Suppressor macrophage treated with lipopolysaccharide for 4 hours (primary cell): Measurements from ENCODE around the gene SLC38A1.
"Not testable (repeated sequence)": the region's sequence is repeated elsewhere in the genome, so short reads cannot be mapped to it uniquely, and the experiment has no call there.

Experiments
- DNase-seq: peaks from one replicate; pipeline ENCODE4 v3.0.0-alpha.2; 2020

Gene SLC38A1

GRCh38 chr12:46263140-46264016 lies 5.5 kb downstream of the SLC38A1 start:
- DNase-seq, result no peak

GRCh38 chr12:46261646-46262045 lies 7.2 kb downstream of the SLC38A1 start:
- no peak for DNase-seq

DNA sequence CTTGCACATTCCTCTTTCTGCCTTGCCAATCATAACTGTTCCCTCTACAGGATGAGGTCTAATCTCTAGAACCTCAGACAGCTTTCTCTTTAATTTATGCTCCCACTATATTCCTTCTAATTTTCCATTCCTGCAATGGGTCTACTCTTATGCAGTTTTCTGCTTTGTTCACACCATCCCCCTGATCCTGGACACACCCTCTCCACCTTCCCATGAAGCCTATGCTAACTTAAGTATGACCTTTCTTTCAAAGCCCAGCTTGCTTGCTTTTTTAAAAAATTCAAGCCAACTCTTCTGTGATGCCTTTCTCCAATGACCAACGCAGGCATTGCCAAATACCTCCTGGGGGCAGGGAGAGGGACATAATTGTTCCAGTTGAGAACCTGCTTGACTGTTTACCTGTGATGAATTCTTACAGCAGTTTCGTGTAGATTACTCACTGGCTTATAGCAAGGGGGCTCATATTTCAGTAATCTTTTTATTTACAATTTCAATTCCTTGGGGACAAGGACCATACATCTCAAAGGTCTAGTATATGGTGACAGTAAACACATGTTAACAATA lies 7.8 kb downstream of the SLC38A1 start:
- DNase-seq, result no peak

GRCh38 chr12:46260124-46260912 lies 8.5 kb downstream of the SLC38A1 start:
- DNase-seq, result no peak

- no peak for DNase-seq
These were observed 9.1 kb downstream of the SLC38A1 start for GRCh38 chr12:46259713-46260112.

DNA sequence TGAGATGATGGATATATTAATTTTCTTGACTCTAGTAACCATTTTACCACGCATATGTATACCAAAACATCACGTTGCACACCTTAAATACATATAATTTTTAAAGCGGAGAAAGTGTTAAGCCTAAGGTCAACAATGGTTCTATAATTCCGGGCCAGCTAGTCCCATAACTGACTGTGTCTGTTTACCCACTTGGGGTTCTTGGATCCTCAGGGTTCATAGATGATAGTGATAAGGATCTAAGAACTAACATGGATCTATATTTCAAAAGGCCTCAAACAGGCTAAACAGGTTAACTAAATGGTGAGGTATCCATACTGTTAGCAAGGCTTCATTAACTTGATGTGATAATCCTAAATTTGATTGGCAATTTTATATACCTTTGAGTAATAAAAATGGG lies 9.8 kb downstream of the SLC38A1 start:
- DNase-seq, result no peak

- no peak for DNase-seq
These were observed 10.7 kb downstream of the SLC38A1 start for GRCh38 chr12:46258129-46258528.

DNA sequence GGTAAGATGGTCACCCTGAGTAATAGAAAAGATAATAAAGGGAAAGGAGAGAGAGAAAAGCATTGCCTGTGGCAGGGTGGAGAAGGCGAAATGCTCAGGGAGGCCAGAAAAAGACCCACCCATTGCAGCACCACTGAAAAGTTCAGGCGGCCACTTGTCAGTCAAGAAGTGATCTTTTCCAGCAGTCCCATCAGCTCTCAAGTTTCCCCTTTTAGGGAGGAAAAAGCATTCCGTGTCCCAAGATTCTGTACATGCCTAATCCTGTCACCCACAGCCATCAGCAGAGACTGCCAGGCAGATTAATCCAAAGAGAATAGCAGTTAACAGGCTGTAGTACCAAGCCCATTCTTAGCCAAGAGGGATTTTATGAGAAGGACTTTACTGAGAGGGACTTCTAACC lies 11.9 kb downstream of the SLC38A1 start:
- DNase-seq, result no peak

DNA sequence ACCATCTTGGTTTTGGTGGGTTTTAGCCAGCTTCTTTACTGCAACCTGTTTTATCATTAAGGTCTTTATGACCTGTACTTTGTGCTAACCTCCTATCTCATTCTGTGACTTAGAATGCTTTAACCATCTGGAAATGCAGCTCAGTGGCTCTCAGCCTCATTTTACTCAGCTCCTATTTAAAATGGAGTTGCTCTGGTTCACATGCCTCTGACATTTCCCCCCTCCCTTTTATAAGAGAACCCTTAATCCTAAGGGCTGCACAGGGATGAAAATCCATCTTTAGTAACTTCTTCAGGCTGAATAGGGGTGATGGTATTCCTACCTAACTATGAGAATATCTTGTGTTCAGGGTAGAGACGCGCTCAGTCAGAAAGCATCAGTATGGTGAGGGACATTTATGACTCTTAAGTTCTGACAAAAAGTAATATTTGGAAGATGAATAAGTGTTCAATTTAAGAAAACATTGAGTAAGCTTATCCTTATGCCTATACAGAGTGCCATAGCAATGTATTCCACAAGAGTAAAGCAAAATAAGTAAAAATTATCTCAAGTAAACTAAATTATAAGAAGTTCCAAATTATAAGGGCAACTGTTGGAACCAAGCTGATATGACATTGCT lies 15.2 kb downstream of the SLC38A1 start:
- no peak for DNase-seq

DNA sequence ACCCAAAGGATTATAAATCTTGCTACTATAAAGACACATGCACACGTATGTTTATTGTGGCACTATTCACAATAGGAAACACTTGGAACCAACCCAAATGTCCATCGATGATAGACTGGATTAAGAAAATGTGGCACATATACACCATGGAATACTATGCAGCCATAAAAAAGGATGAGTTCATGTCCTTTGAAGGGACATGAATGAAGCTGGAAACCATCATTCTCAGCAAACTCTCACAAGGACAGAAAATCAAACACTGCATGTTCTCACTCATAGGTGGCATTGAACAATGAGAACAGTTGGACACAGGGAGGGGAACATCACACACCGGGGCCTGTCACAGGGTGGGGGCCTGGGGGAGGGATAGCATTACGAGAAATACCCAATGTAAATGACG lies 16.8 kb downstream of the SLC38A1 start:
- DNase-seq, result not testable (repeated sequence)

DNA sequence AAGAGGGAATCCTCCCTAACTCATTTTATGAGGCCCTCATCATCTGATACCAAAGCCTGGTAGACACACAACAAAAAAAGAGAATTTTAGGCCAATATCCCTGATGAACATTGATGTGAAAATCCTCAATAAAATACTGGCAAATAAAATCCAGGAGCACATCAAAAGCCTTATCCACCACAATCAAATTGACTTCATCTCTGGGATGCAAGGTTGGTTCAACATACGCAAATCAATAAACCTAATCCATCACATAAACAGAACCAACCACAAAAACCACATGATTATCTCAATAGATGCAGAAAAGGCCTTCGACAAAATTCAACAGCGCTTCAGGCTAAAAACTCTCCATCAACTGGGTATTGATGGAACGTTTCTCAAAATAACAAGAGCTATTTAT lies 18.9 kb downstream of the SLC38A1 start:
- DNase-seq, result not testable (repeated sequence)

- no peak for DNase-seq
These were observed 22.7 kb downstream of the SLC38A1 start for GRCh38 chr12:46246021-46246700.

GRCh38 chr12:46244997-46245396 lies 23.8 kb downstream of the SLC38A1 start:
- DNase-seq, result no peak

DNA sequence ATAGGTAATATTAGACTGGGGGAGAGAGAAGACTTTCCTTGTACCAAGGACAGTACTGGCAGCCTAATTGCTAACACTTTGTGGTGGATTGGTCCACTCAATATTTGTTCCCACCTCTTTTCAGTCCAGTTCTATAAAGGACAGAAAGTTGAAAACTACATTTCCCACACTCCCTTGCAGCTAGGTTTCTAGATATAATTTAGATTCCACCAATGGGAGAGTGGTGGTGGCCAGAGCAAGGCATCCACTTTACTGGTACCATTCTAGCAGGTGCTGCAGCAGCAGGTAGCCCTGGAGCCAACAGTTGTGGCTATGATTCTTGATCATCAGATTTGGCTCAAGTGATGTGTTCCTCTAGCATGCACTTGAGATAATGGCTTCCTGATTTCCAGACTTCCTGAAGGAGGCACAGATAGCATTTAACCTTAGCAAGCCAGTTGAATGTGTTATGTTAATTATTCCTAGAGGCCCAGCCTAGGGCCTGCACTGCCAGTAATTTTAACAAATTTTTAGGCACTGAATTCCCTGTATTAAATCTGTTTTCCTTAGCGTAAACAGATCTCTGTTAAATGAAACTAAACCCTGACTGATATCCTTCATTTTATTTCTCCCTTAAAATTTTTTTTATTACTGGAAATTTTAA lies 24.4 kb downstream of the SLC38A1 start:
- no peak for DNase-seq

DNA sequence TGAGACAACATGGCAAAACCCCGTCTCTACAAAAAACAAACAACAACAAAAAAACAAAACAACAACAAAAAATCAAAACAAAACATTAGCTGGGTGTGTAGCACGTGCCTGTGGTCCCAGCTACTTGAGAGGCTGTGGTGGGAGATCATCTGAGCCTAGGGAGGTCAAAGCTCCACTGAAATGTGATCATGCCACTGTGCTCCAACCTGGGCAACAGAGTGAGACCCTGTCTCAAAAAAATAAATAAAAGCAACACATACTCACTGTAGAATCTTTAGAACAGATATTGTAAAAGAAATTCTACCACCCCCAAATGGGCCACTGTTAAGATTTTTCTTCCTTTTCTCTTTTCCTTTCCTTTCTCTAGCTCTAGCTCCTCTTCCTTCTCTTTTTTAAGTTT lies 26.3 kb downstream of the SLC38A1 start:
- DNase-seq, result no peak

DNA sequence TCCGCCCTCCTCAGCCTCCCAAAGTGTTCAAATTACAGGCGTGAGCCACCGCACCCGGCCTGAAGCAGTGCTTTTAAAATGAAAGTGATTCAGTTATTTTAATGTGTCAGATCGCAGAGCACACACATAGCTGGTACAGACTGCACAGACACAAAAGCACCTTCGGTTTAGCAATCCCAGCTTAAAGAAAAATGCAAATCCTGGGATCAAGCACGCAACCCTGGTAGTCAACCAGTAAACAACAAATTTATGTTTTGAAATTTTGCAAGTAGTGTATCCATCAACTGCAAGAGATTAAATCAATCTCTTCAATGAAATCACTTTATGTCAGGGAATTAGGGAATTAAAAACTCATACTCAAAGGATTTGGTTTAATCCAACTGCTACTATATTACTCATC lies 28.4 kb downstream of the SLC38A1 start:
- DNase-seq, result no peak

DNA sequence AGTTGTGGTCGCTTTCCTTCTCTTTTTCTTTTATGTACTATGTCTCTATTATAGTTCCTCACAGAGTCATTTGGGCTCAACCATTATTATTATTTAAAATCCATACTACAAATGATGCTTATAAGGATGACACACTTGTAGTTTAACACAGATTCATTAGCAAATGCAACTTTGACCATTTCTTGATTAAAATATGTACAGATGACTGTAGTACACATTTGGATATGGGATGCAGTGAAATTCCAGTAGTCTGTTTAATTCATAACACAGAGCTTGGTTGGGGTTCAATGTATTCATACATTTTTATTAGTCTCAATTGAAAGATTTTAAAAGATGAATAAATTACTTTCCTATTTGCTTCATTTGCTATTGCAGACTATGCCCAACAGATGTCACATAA lies 30.0 kb downstream of the SLC38A1 start:
- DNase-seq, result no peak

- peak; percentile 60 for DNase-seq
These were observed 31.3 kb downstream of the SLC38A1 start for GRCh38 chr12:46237371-46238045.

GRCh38 chr12:46234000-46234399 lies 34.8 kb downstream of the SLC38A1 start:
- no peak for DNase-seq

DNA sequence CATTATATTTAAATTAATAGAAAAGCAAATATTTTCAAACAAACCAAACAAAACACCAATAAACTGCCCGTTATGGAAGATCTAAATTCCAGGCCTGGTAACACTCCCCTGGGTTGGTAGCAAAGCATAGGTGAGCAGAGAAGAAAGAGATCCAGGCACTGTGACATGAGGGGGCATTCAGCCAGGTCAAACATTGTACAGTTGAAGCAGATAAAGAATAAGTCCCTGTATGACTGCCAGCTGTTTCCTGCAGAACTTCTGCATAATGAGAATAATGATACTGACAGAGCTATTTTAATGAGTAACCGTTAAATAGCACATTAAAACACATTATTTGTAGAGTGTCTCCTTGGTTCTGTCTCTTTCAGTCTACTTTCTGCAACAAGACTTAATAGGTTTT lies 35.4 kb downstream of the SLC38A1 start:
- DNase-seq, result no peak

DNA sequence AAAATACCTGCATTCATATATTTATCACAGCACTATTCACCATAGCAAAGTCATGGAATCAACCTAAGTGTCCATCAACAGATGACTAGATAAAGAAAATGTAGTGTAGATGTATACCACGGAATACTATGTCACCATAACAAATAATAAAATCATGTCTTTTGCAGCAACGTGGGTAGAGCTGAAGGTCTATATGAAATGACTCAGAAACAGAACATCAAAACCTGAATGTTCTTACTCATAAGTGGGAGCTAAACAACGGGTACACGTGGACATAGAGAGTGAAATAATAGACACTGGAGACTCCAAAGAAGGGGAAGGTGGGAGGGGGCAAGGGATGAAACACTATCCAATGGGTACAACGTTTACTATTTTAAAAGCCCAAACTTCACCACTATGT lies 37.9 kb downstream of the SLC38A1 start:
- DNase-seq, result no peak

GRCh38 chr12:46230306-46230705 lies 38.5 kb downstream of the SLC38A1 start:
- no peak for DNase-seq
